DMS 273 (cell line): ENCODE results near the gene GRM4.
A peak's percentile ranks its signal among the peaks of the same experiment; 100 is the strongest.

Experiments
- DNase-seq: peaks from one replicate; lab custom pipeline; 2025; ENCODE audit not compliant: unreplicated experiment; lab: John Stamatoyannopoulos, UW

GRM4 gene

GRCh38 chr6:34157851-34158250 lies 12.0 kb upstream of the GRM4 start:
- DNase-seq, result no peak

GRCh38 chr6:34157236-34157830 lies 11.4 kb upstream of the GRM4 start:
- DNase-seq, result no peak

- DNase-seq, result no peak
Observed at GRCh38 chr6:34155471-34156300, 9.8 kb upstream of the GRM4 start.

- peak; percentile 88 for DNase-seq
Observed at GRCh38 chr6:34154668-34155447, 9.0 kb upstream of the GRM4 start.

GRCh38 chr6:34152806-34153520 lies 7.1 kb upstream of the GRM4 start:
- DNase-seq, result no peak

GRCh38 chr6:34152042-34152524 lies 6.2 kb upstream of the GRM4 start:
- DNase-seq, result no peak

GRCh38 chr6:34151321-34152041 lies 5.6 kb upstream of the GRM4 start:
- DNase-seq, result no peak

- DNase-seq, result no peak
Observed at GRCh38 chr6:34150766-34151165, 4.9 kb upstream of the GRM4 start.

GRCh38 chr6:34149831-34150400 lies 4.0 kb upstream of the GRM4 start:
- no peak for DNase-seq

GRCh38 chr6:34149452-34149810 lies 3.5 kb upstream of the GRM4 start:
- DNase-seq, result no peak

GRCh38 chr6:34148631-34149451 lies 3.0 kb upstream of the GRM4 start:
- DNase-seq, result no peak

GRCh38 chr6:34147906-34148630 lies 2.2 kb upstream of the GRM4 start:
- DNase-seq, result peak; percentile 85

GRCh38 chr6:34146801-34147592 lies 1.1 kb upstream of the GRM4 start:
- peak; percentile 81 for DNase-seq

- DNase-seq, result peak; percentile 89
Observed at GRCh38 chr6:34145161-34146020, 496 bp downstream of the GRM4 start.

- peak; percentile 65 for DNase-seq
Observed at GRCh38 chr6:34144581-34145160, 1.2 kb downstream of the GRM4 start.

- DNase-seq, result peak; percentile 93
Observed at GRCh38 chr6:34143884-34144580, 1.9 kb downstream of the GRM4 start.
